ENCODE measurements around the gene HS6ST3.

The HS6ST3 gene

DNA sequence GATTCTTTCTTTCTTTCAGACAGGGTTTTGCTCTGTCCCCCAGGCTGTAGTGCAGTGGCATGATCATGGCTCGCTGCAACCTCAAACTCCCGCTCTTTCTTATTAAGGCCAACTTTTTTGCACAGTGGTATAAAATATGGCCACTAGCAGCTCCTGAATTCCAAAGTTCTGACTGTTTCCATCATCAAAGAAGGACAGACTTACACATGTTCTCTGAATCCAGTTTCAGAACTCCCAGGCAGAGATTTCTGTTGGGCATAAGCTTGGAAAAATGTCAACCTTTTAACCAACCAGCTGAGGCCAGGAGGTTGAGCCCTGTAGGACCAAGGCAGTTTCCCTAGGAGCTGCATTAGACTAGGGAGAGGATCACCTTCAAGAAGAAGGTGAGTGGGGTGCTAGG lies 184.1 kb downstream of the HS6ST3 start:
- in situ Hi-C loops (cut with HindIII; ENCODE audit: low sequenced_read_pairs), result no loop called here
- TF ChIP-seq, protein P1, sequence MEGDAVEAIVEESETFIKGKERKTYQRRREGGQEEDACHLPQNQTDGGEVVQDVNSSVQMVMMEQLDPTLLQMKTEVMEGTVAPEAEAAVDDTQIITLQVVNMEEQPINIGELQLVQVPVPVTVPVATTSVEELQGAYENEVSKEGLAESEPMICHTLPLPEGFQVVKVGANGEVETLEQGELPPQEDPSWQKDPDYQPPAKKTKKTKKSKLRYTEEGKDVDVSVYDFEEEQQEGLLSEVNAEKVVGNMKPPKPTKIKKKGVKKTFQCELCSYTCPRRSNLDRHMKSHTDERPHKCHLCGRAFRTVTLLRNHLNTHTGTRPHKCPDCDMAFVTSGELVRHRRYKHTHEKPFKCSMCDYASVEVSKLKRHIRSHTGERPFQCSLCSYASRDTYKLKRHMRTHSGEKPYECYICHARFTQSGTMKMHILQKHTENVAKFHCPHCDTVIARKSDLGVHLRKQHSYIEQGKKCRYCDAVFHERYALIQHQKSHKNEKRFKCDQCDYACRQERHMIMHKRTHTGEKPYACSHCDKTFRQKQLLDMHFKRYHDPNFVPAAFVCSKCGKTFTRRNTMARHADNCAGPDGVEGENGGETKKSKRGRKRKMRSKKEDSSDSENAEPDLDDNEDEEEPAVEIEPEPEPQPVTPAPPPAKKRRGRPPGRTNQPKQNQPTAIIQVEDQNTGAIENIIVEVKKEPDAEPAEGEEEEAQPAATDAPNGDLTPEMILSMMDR (IDR thresholded peaks at IDR 0.05; ENCODE audit: low read depth, low read length, missing control alignments), result no peak
- H3K4me3 ChIP-seq (ENCODE audit: low read depth, low read length), result no peak overlapping the region
- no peak for DNase-seq (ENCODE audit: low read depth)

GRCh38 chr13:96279904-96280303 lies 190.0 kb downstream of the HS6ST3 start:
- no peak for DNase-seq (ENCODE audit: low read depth)
- TF ChIP-seq, protein P1 (IDR thresholded peaks at IDR 0.05; ENCODE audit: low read depth, low read length, missing control alignments), result no peak
- in situ Hi-C loops (cut with HindIII; ENCODE audit: low sequenced_read_pairs), result no loop called here
- no peak overlapping the region for H3K4me3 ChIP-seq (ENCODE audit: low read depth, low read length)

DNA sequence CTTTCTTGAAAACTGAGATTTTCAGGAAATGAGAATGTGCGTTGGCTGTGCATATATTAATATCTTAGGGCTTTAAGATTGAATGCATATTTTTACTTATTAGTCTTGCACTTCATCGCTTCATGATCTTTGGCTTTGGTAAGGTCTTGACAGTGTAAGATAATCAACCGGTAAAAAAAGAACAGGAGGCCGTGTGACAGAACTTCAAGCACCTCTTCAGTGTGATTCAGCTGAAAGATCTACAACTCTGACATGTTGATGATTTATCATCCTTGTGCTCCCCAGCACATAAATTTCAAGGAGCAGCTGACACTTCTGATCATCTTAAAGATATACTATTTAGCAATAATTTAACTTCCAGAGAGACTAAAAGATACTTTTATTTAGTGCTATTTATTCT lies 195.1 kb downstream of the HS6ST3 start:
- no peak for DNase-seq (ENCODE audit: low read depth)
- in situ Hi-C loops (cut with HindIII; ENCODE audit: low sequenced_read_pairs), result no loop called here
- H3K4me3 ChIP-seq (ENCODE audit: low read depth, low read length), result no peak overlapping the region
- TF ChIP-seq, protein P1 (IDR thresholded peaks at IDR 0.05; ENCODE audit: low read depth, low read length, missing control alignments), result no peak

DNA sequence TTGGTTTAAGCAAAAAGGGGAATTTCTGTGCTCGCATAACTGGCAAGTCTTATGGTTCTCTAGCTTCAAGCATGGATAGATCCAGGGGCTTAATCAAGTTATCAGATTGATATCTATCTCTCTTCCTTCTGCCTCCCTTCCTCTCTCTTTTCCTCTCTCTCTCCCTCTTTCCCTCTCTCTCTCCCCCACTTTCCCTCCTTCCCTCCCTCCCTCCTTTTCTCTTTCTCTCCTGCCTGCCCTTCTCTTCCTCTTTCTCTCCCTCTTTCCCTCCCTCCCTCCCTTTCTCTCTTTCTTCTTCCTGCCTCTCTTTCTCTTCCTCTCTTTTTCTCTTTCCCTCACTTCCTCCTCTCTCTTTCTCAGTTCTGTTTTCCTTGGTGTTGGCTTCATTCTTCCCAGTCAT lies 195.8 kb downstream of the HS6ST3 start:
- in situ Hi-C loops (cut with HindIII; ENCODE audit: low sequenced_read_pairs), result no loop called here
- TF ChIP-seq, protein P1 (IDR thresholded peaks at IDR 0.05; ENCODE audit: low read depth, low read length, missing control alignments), result no peak
- DNase-seq (ENCODE audit: low read depth), result no peak
- no peak overlapping the region for H3K4me3 ChIP-seq (ENCODE audit: low read depth, low read length)

- TF ChIP-seq, protein P1 (IDR thresholded peaks at IDR 0.05; ENCODE audit: low read depth, low read length, missing control alignments), result no peak
- DNase-seq (ENCODE audit: low read depth), result no peak
Observed at GRCh38 chr13:96294930-96295881, 205.3 kb downstream of the HS6ST3 start.

GRCh38 chr13:96297360-96297759 lies 207.5 kb downstream of the HS6ST3 start:
- TF ChIP-seq, protein P1 (IDR thresholded peaks at IDR 0.05; ENCODE audit: low read depth, low read length, missing control alignments), result no peak
- no peak overlapping the region for H3K4me3 ChIP-seq (ENCODE audit: low read depth, low read length)
- in situ Hi-C loops (cut with HindIII; ENCODE audit: low sequenced_read_pairs), result no loop called here
- no peak for DNase-seq (ENCODE audit: low read depth)

More at GRCh38 chr13:96294930-96295881, 205.3 kb downstream of the HS6ST3 start:
- H3K4me3 ChIP-seq (ENCODE audit: low read depth, low read length), result no peak overlapping the region
- in situ Hi-C loops (cut with HindIII; ENCODE audit: low sequenced_read_pairs), result no loop called here
